OCI-LY3 (cell line): ENCODE results near the gene SECISBP2.
"Not testable (repeated sequence)": the region's sequence is repeated elsewhere in the genome, so short reads cannot be mapped to it uniquely, and the experiment has no call there.

ENCODE experiments used
- CTCF ChIP-seq: fragments of 200-600, 300-600 bp; sonication (generic); IDR thresholded peaks from 2 replicates; pipeline ENCODE4 v1.5.1; 2014; ENCODE audit warnings: antibody characterized with exemption, low read length, low read depth
- EZH2phosphoT487 ChIP-seq: fragments of 200-600 bp; shearing (Covaris generic); IDR thresholded peaks from 2 replicates; pipeline ENCODE4 v1.6.1; 2018; ENCODE audit warnings: antibody characterized with exemption, mixed run types, low read depth

- not testable (repeated sequence) for TF ChIP-seq CTCF, EZH2phosphoT487
Measured at GRCh38 chr9:89301996-89302395, 16.3 kb upstream of the SECISBP2 start.
